K562 (cell line): Measurements from ENCODE around the gene PRPH2. TPM values are rescaled to one million over a fixed set of nuclear protein-coding genes. Genes with fewer than 3 reads are reported as not detected.
A peak's percentile ranks its signal among the peaks of the same experiment; 100 is the strongest.

Experiments
- CBX3 ChIP-seq, 2 experiments: IDR thresholded peaks; 1 replicate in 1 of 2; 2 replicates in 1 of 2; pipeline ENCODE4 v1.6.1; 2012; ENCODE audit warnings: inconsistent platforms in 2 of 2, low read length in 2 of 2, borderline replicate concordance in 1 of 2, control low read depth in 1 of 2
- CLOCK ChIP-seq: fragments of 250-450 bp; sonication (Bioruptor Pico); IDR thresholded peaks from 2 replicates; pipeline ENCODE4 v1.4.0; 2020; ENCODE audit warnings: mild to moderate bottlenecking, moderate library complexity, borderline replicate concordance
- DMBX1 ChIP-seq: fragments of 250-450 bp; sonication (Bioruptor Pico); IDR thresholded peaks from 2 replicates; pipeline ENCODE4 v1.8.0; 2022; ENCODE audit warnings: inconsistent platforms, mild to moderate bottlenecking, moderate library complexity, borderline replicate concordance
- ID3 ChIP-seq, 2 experiments: fragments of 250-450 bp in 1 of 2; fragments of 450-650 bp in 1 of 2; sonication (Bioruptor Pico) in 1 of 2; IDR thresholded peaks; 2 replicates each; pipeline versions ENCODE4 v1.6.1 to v1.8.0; 2016 to 2021; ENCODE audit warnings: mild to moderate bottlenecking in 2 of 2, moderate library complexity in 2 of 2, missing compliant biosample characterization in 1 of 2, missing genetic modification characterization in 1 of 2
- KAT7 ChIP-seq: sonication (generic); formaldehyde crosslinking; IDR thresholded peaks from 2 replicates; pipeline ENCODE4 v1.8.0; 2022; ENCODE audit warnings: missing genetic modification reagents, mild to moderate bottlenecking, borderline replicate concordance
- MLLT1 ChIP-seq, 2 experiments: fragments of 450-650 bp; IDR thresholded peaks; 2 replicates each; pipeline ENCODE4 v1.6.1; 2016
- MTA1 ChIP-seq: fragments of 450-650 bp; IDR thresholded peaks from 2 replicates; pipeline ENCODE4 v1.6.1; 2017; ENCODE audit warnings: borderline replicate concordance
- MXI1 ChIP-seq: IDR thresholded peaks from 2 replicates; pipeline ENCODE4 v1.6.1; 2011; ENCODE audit warnings: low read depth, mild to moderate bottlenecking, improper control_type of control experiment, low read length
- POLR2A ChIP-seq: fragments of 450-650 bp; conservative IDR thresholded peaks from 2 replicates; pipeline ENCODE4 v1.6.1; 2016
- POLR3G ChIP-seq: IDR thresholded peaks from 2 replicates; pipeline ENCODE4 v1.6.1; 2011; ENCODE audit not compliant: insufficient read length, insufficient replicate concordance; ENCODE audit errors: extremely low read depth
- SMAD2 ChIP-seq: fragments of 150-350 bp; IDR thresholded peaks from 2 replicates; pipeline ENCODE4 v1.6.1; 2014; ENCODE audit warnings: low read depth, mild to moderate bottlenecking, low read length
- THAP12 ChIP-seq: fragments of 250-450 bp; sonication (Bioruptor Pico); IDR thresholded peaks from 2 replicates; pipeline ENCODE4 v1.9.0; 2021; ENCODE audit warnings: mild to moderate bottlenecking, inconsistent platforms
- THAP7 ChIP-seq: fragments of 250-450 bp; sonication (Bioruptor Pico); IDR thresholded peaks from 2 replicates; pipeline ENCODE4 v1.5.0; 2021
- TRIM24 ChIP-seq, 2 experiments: fragments of 450-650 bp; IDR thresholded peaks; 2 replicates each; pipeline ENCODE4 v1.6.1; 2016
- ZBTB7A ChIP-seq: IDR thresholded peaks from 2 replicates; pipeline ENCODE4 v1.6.1; 2011; ENCODE audit warnings: low read depth, mild to moderate bottlenecking, low read length, moderate library complexity, borderline replicate concordance; ENCODE audit not compliant: control insufficient read depth
- ZEB2 ChIP-seq: fragments of 450-650 bp; IDR thresholded peaks from 2 replicates; pipeline ENCODE4 v1.6.1; 2016
- ZNF384 ChIP-seq: IDR thresholded peaks from 2 replicates; pipeline ENCODE4 v1.6.1; 2012; ENCODE audit warnings: low read depth, low read length, improper control_type of control experiment
- ZNF707 ChIP-seq: fragments of 250-450 bp; sonication (Bioruptor Pico); conservative IDR thresholded peaks from 2 replicates; pipeline ENCODE4 v1.8.0; 2022; ENCODE audit warnings: inconsistent platforms, mild to moderate bottlenecking, moderate library complexity
- ZNF717 ChIP-seq: fragments of 250-450 bp; sonication (Bioruptor Pico); IDR thresholded peaks from 2 replicates; pipeline ENCODE4 v1.5.0; 2021
- ZNF77 ChIP-seq: fragments of 250-450 bp; sonication (Bioruptor Pico); IDR thresholded peaks from 2 replicates; pipeline ENCODE4 v1.5.0; 2020
- polyA plus RNA-seq, 8 experiments: library from polyadenylated mRNA; depleted of rRNA in 4 of 8; stranded (reverse) in 5 of 8; unstranded in 3 of 8; fragments of >200 nt; fragmentation: Nextera tagmentation in 2 of 8; fragmentation: Illumina TruSeq in 1 of 8; extraction: Ambion mirVana in 2 of 8; extraction: Trizol in 1 of 8; gene quantifications; 2 replicates each; pipeline versions ENCODE4 v1.2.1 to v1.2.3, GENCODE V29; 2011 to 2014; ENCODE audit warnings: inconsistent platforms in 1 of 8, missing spikeins in 1 of 8
- total RNA-seq, 7 experiments: library from RNA; depleted of rRNA in 6 of 7; stranded (reverse); fragments of >200 nt in 6 of 7; fragmentation: Illumina TruSeq in 2 of 7; extraction: Trizol in 2 of 7; gene quantifications; 2 replicates each; pipeline versions ENCODE4 v1.2.1 to v1.2.3, GENCODE V29; 2011 to 2021; ENCODE audit warnings: low replicate concordance in 1 of 7

The PRPH2 gene
- total and polyA plus RNA-seq, 9 of the 15 experiments (the other 6 are each of a cell fraction or from before 2014, with no cell fraction given) = 0.03 to 0.11 (median 0.03) TPM; not detected in 5

GRCh38 chr6:42746463-42747391 is 24.3 kb upstream of the PRPH2 start (continued):
- TF ChIP-seq MLLT1 (IDR thresholded peaks at IDR 0.05) (peak in 1 of 2 experiments; percentile 12; a peak in 1 of 4 replicates), POLR2A (peak; percentile 91), CLOCK (no peak), ZEB2 (no peak), MTA1 (no peak), THAP12 (peak; percentile 84; the same call in 1 of the 2 replicates), ID3 (CRISPR knock-in tag; IDR thresholded peaks at IDR 0.05) (no peak), ID3 (tag; IDR thresholded peaks at IDR 0.05) (no peak), DMBX1 (CRISPR knock-in tag) (no peak), TRIM24 (IDR thresholded peaks at IDR 0.05) (no peak), KAT7 (CRISPR knock-in tag) (no peak), SMAD2 (no peak), ZNF717 (no peak), ZNF707 (CRISPR knock-in tag) (no peak), ZNF384 (peak; percentile 35; the same call in 1 of the 2 replicates), MXI1 (no peak), ZBTB7A (peak; percentile 98), ZNF77 (no peak), CBX3 (IDR thresholded peaks at IDR 0.05; ENCODE audit: borderline replicate concordance in 1 of 2, low read length in 2 of 2) (peak in 1 of 2 experiments; percentile 6; a peak in 1 of 3 replicates), THAP7 (CRISPR knock-in tag) (no peak), POLR3G (no peak)
